CD4-positive, CD25-positive, alpha-beta regulatory T cell (primary cell): ENCODE measurements around the gene AMER2. TPM values are rescaled to one million over a fixed set of nuclear protein-coding genes. Genes with fewer than 3 reads are reported as not detected.

Experiments
- ATAC-seq, 2 donors: fragments of 150-1000 bp; cut with Tn5 transposase; one replicate each; pipeline ENCODE4 v1.10.0; 2021; ENCODE audit warnings: low read depth in 2 of 2, moderate number of reproducible peaks in 2 of 2, moderate library complexity in 1 of 2
- DNase-seq, 3 donors: peaks; one replicate each; pipeline versions ENCODE4 v3.0.0 to v3.0.0-alpha.2; 2012 to 2022; ENCODE audit warnings: mixed read lengths in 1 of 3
- H3K27ac ChIP-seq: one replicate; pipeline ENCODE4 v1.7.0; 2013; ENCODE audit warnings: mild to moderate bottlenecking, low read length; ENCODE audit not compliant: insufficient read depth, poor library complexity, severe bottlenecking
- H3K27me3 ChIP-seq: one replicate; pipeline ENCODE4 v1.7.0; 2013; ENCODE audit warnings: low read length; ENCODE audit not compliant: control insufficient read depth, insufficient read depth
- H3K36me3 ChIP-seq: one replicate; pipeline ENCODE4 v1.7.0; 2013; ENCODE audit warnings: mild to moderate bottlenecking, low read length, moderate library complexity; ENCODE audit not compliant: control insufficient read depth, insufficient read depth
- H3K4me1 ChIP-seq: 2 replicates; pipeline ENCODE4 v1.7.0; 2013; ENCODE audit warnings: mild to moderate bottlenecking, low read length; ENCODE audit not compliant: insufficient read depth, control insufficient read depth, poor library complexity, severe bottlenecking
- H3K4me3 ChIP-seq: one replicate; pipeline ENCODE4 v1.7.0; 2013; ENCODE audit warnings: low read depth, mild to moderate bottlenecking, low read length, moderate library complexity
- H3K9me3 ChIP-seq, 2 experiments: 1 replicate in 1 of 2; 2 replicates in 1 of 2; pipeline ENCODE4 v1.7.0; 2013; ENCODE audit warnings: low read length in 2 of 2, mild to moderate bottlenecking in 1 of 2, moderate library complexity in 1 of 2; ENCODE audit not compliant: control insufficient read depth in 2 of 2
- H3K27ac Mint-ChIP-seq, 3 donors: one replicate each; pipeline ENCODE4 v1.8.0; 2020 to 2022; ENCODE audit warnings: mild to moderate bottlenecking in 3 of 3, mixed read lengths in 3 of 3, moderate library complexity in 2 of 3
- H3K27me3 Mint-ChIP-seq: one replicate; pipeline ENCODE4 v1.8.0; 2022; ENCODE audit warnings: mild to moderate bottlenecking, mixed read lengths
- H3K36me3 Mint-ChIP-seq: one replicate; pipeline ENCODE4 v1.8.0; 2020; ENCODE audit warnings: mixed read lengths
- H3K4me1 Mint-ChIP-seq, 4 donors: one replicate each; pipeline ENCODE4 v1.8.0; 2020 to 2022; ENCODE audit warnings: mixed read lengths in 4 of 4, mild to moderate bottlenecking in 1 of 4
- H3K4me3 Mint-ChIP-seq, 4 donors: one replicate each; pipeline ENCODE4 v1.8.0; 2020 to 2022; ENCODE audit warnings: mild to moderate bottlenecking in 4 of 4, mixed read lengths in 4 of 4, moderate library complexity in 3 of 4
- H3K9me3 Mint-ChIP-seq, 7 donors: one replicate each; pipeline ENCODE4 v1.8.0; 2020 to 2022; ENCODE audit warnings: mixed read lengths in 7 of 7, mild to moderate bottlenecking in 3 of 7, moderate library complexity in 2 of 7
- polyA plus RNA-seq, 4 donors: library from polyadenylated mRNA; unstranded; fragments of 300-500 nt; fragmentation: Illumina TruSeq; gene quantifications; one replicate each; pipeline ENCODE4 v1.2.3, GENCODE V29; 2021
- total RNA-seq: library from RNA; stranded (reverse); gene quantifications from one replicate; pipeline ENCODE4 v1.2.3, GENCODE V29; 2022

The AMER2 gene
- total and polyA plus RNA-seq, 5 donors from 2014 or later = not detected

- no peak for ATAC-seq
- H3K27me3 ChIP-seq = peaks cover 6% of the 10 kb centered on the region
- no peak overlapping the region for H3K4me3 ChIP-seq
- H3K36me3 ChIP-seq = no peaks in the 10 kb centered on the region
- peaks cover 0 to 2% (median 0%) of the 10 kb centered on the region in 4 donors for H3K4me1 Mint-ChIP-seq
- H3K36me3 Mint-ChIP-seq = no peaks in the 10 kb centered on the region
- H3K9me3 ChIP-seq = no peaks in the 10 kb centered on the region
- no peak overlapping the region for H3K27ac Mint-ChIP-seq
- peaks cover 0 to 2% (median 0%) of the 10 kb centered on the region in 7 donors for H3K9me3 Mint-ChIP-seq
- peaks cover 22% of the 10 kb centered on the region for H3K27me3 Mint-ChIP-seq
- no peak overlapping the region for H3K4me3 Mint-ChIP-seq
- H3K4me1 ChIP-seq = no peaks in the 10 kb centered on the region
- no peak overlapping the region for H3K27ac ChIP-seq
- DNase-seq = no peak
These were observed 20.8 kb upstream of the AMER2 start for GRCh38 chr13:25192936-25193335.

GRCh38 chr13:25192489-25192888 lies 20.4 kb upstream of the AMER2 start:
- H3K27me3 ChIP-seq = peaks cover 6% of the 10 kb centered on the region
- Mint-ChIP-seq H3K36me3 (no peaks in the 10 kb centered on the region), H3K27me3 (peaks cover 22% of the 10 kb centered on the region), H3K9me3 (peaks cover 0 to 2% (median 0%) of the 10 kb centered on the region in 7 donors), H3K4me3 (no peak overlapping the region), H3K4me1 (peaks cover 0 to 2% (median 0%) of the 10 kb centered on the region in 4 donors), H3K27ac (no peak overlapping the region)
- no peaks in the 10 kb centered on the region for H3K9me3 ChIP-seq
- no peak for ATAC-seq
- no peak for DNase-seq
- H3K4me3 ChIP-seq = no peak overlapping the region
- H3K4me1 ChIP-seq = no peaks in the 10 kb centered on the region
- H3K27ac ChIP-seq = no peak overlapping the region
- H3K36me3 ChIP-seq = no peaks in the 10 kb centered on the region

- Mint-ChIP-seq H3K4me3 (no peak overlapping the region), H3K4me1 (peaks cover 0 to 2% (median 0%) of the 10 kb centered on the region in 4 donors), H3K27ac (no peak overlapping the region), H3K36me3 (no peaks in the 10 kb centered on the region), H3K27me3 (peaks cover 22% of the 10 kb centered on the region), H3K9me3 (peaks cover 0 to 2% (median 0%) of the 10 kb centered on the region in 7 donors)
- DNase-seq (no peak), ATAC-seq (no peak)
- no peak overlapping the region for H3K4me3 ChIP-seq
- H3K9me3 ChIP-seq = no peaks in the 10 kb centered on the region
- peaks cover 2% of the 10 kb centered on the region for H3K27me3 ChIP-seq
- H3K27ac ChIP-seq = no peak overlapping the region
- H3K36me3 ChIP-seq = no peaks in the 10 kb centered on the region
- H3K4me1 ChIP-seq = no peaks in the 10 kb centered on the region
These were observed 20.0 kb upstream of the AMER2 start for GRCh38 chr13:25192052-25192451.

GRCh38 chr13:25190771-25191170 lies 18.7 kb upstream of the AMER2 start:
- Mint-ChIP-seq H3K9me3 (peaks cover 0 to 2% (median 0%) of the 10 kb centered on the region in 7 donors), H3K27me3 (peaks cover 22% of the 10 kb centered on the region), H3K27ac (no peak overlapping the region), H3K36me3 (no peaks in the 10 kb centered on the region), H3K4me1 (peaks cover 0 to 2% (median 0%) of the 10 kb centered on the region in 4 donors), H3K4me3 (no peak overlapping the region)
- DNase-seq (no peak), ATAC-seq (no peak)
- H3K4me1 ChIP-seq = no peaks in the 10 kb centered on the region
- no peak overlapping the region for H3K27ac ChIP-seq
- no peak overlapping the region for H3K4me3 ChIP-seq
- H3K27me3 ChIP-seq = peaks cover 2% of the 10 kb centered on the region
- H3K9me3 ChIP-seq = no peaks in the 10 kb centered on the region
- no peaks in the 10 kb centered on the region for H3K36me3 ChIP-seq

- Histone ChIP-seq H3K27ac (no peak overlapping the region), H3K36me3 (no peaks in the 10 kb centered on the region), H3K27me3 (peaks cover 2% of the 10 kb centered on the region), H3K4me3 (no peak overlapping the region), H3K9me3 (no peaks in the 10 kb centered on the region), H3K4me1 (no peaks in the 10 kb centered on the region)
- DNase-seq = no peak
- no peak for ATAC-seq
- Mint-ChIP-seq H3K4me3 (no peak overlapping the region), H3K9me3 (peaks cover 0 to 2% (median 0%) of the 10 kb centered on the region in 7 donors), H3K4me1 (peaks cover 0 to 2% (median 0%) of the 10 kb centered on the region in 4 donors), H3K27me3 (peaks cover 22% of the 10 kb centered on the region), H3K27ac (no peak overlapping the region), H3K36me3 (no peaks in the 10 kb centered on the region)
These were observed 18.2 kb upstream of the AMER2 start for GRCh38 chr13:25190256-25190655.

GRCh38 chr13:25187596-25187995 lies 15.5 kb upstream of the AMER2 start:
- H3K9me3 Mint-ChIP-seq = peaks cover 0 to 3% (median 0%) of the 10 kb centered on the region in 7 donors
- H3K36me3 ChIP-seq = no peaks in the 10 kb centered on the region

GRCh38 chr13:25186187-25186586 lies 14.1 kb upstream of the AMER2 start:
- Histone ChIP-seq H3K4me1 (no peaks in the 10 kb centered on the region), H3K4me3 (no peak overlapping the region), H3K36me3 (no peaks in the 10 kb centered on the region), H3K27ac (no peak overlapping the region), H3K27me3 (peaks cover 10% of the 10 kb centered on the region), H3K9me3 (no peaks in the 10 kb centered on the region)
- DNase-seq (no peak), ATAC-seq (no peak)
- H3K4me1 Mint-ChIP-seq = no peaks in the 10 kb centered on the region
- no peaks in the 10 kb centered on the region for H3K36me3 Mint-ChIP-seq
- H3K27ac Mint-ChIP-seq = no peak overlapping the region
- peaks cover 0 to 3% (median 0%) of the 10 kb centered on the region in 7 donors for H3K9me3 Mint-ChIP-seq
- H3K27me3 Mint-ChIP-seq = peaks cover 35% of the 10 kb centered on the region
- H3K4me3 Mint-ChIP-seq = no peak overlapping the region

More at GRCh38 chr13:25187596-25187995, 15.5 kb upstream of the AMER2 start:
- Histone ChIP-seq H3K4me1 (no peaks in the 10 kb centered on the region), H3K4me3 (no peak overlapping the region), H3K9me3 (no peaks in the 10 kb centered on the region), H3K27ac (no peak overlapping the region), H3K27me3 (peaks cover 6% of the 10 kb centered on the region)
- Mint-ChIP-seq H3K36me3 (no peaks in the 10 kb centered on the region), H3K27ac (no peak overlapping the region), H3K4me3 (no peak overlapping the region), H3K4me1 (no peaks in the 10 kb centered on the region), H3K27me3 (peaks cover 23% of the 10 kb centered on the region)
- ATAC-seq (no peak), DNase-seq (no peak)

- no peaks in the 10 kb centered on the region for H3K36me3 Mint-ChIP-seq
- Histone ChIP-seq H3K27me3 (peaks cover 18% of the 10 kb centered on the region), H3K27ac (no peak overlapping the region), H3K4me1 (no peaks in the 10 kb centered on the region), H3K9me3 (no peaks in the 10 kb centered on the region), H3K4me3 (no peak overlapping the region), H3K36me3 (no peaks in the 10 kb centered on the region)
- no peaks in the 10 kb centered on the region for H3K4me1 Mint-ChIP-seq
- no peak for ATAC-seq
- peaks cover 0 to 5% (median 0%) of the 10 kb centered on the region in 7 donors for H3K9me3 Mint-ChIP-seq
- H3K27ac Mint-ChIP-seq = no peak overlapping the region
- no peak for DNase-seq
- H3K4me3 Mint-ChIP-seq = no peak overlapping the region
- H3K27me3 Mint-ChIP-seq = peaks cover 46% of the 10 kb centered on the region
These were observed 9.5 kb upstream of the AMER2 start for GRCh38 chr13:25181597-25181996.
